Bladder microvascular endothelial cell (primary cell): Measurements from ENCODE around the gene TEX35. TPM values are rescaled to one million over a fixed set of nuclear protein-coding genes. Genes with fewer than 3 reads are reported as not detected.

Experiments used
- total RNA-seq: library from RNA; depleted of rRNA; stranded (reverse); fragments of >200 nt; gene quantifications from 2 replicates; pipeline ENCODE4 v1.2.3, GENCODE V29; 2014

TEX35 gene
- total RNA-seq: not detected in 2 replicates

DNA sequence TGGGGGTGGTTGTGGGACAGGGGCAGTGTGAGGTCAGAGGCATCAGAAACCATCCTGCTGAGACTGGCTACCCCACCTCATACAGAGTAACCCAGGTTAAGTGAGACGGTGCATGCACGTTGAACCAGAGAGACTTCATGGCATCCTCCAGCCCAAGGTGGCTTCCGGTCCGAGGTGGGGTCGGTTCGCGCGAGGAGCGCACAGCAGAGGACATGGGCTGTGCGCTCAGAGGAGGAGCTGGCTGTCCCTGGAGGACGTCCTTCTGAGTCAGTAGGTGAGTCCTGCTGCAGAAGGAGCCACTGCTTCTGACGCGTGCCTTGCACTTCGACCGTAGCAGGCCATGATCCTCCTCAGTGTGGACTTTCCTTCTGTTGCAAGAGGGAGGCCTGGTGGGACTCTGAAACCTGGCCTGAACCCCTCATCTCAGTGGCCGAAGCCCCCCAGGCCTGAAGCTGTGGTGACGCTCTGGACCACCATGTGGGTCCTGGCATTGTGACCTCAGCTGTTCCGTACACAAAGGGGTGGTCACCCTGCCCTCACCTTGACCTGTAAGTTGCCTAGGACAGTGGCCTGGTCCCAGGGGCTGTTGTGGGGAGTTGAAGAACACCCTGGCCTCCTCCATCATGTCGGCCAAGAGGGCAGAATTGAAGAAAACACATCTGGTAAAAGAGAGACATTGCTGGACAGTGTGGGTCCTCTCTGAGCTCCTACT lies at the start of gene TEX35:
Gene TEX35, plus strand, starts transcription at position 544 of the 712 bp plus-strand sequence. Its CDS starts 80 bp downstream, at position 624.

DNA sequence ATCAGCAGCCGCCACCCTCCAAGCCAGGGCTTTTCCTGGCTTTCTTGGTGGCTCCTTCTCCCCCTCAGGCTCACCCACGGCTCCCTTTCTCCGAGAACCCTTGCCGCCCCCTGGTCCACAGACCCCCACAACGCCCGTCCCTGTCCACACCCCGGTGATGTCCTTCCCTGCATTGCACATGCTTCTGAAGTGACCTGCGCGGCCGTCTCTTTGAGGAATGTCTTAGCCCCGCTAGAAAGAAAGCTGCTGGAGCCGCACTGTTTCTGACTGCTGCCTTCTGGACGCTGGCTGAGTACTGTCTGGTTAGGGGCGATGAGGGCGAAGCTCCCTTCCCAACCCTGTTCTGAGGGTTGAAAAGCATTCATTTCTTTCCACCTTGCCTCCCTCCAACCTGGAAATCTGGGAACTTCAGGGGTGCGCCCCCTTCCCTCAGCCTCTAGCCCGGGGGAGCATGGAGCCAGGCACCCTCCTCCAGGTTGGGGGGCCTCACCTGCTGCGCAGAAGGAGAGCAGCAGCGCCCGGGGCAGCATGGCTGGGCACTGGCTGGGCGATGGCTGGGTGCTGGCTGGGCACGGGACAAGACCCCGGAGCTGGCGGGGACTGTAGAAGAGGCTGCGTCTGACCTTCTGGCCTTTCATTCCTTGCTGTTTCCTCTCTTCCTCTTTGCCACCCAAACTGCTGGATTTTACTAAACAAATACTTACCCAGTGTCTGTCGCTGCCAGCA lies 16.3 kb upstream of the TEX35 start, which contains the start of gene CLEC20A:
Gene CLEC20A, minus strand, starts transcription at position 555 of the 726 bp plus-strand sequence. Its CDS starts 25 bp downstream, at position 530.

Other genes with a start within 250 kb of the TEX35 start
- not detected in 2 replicates for gene CLEC20A, start 16.1 kb upstream of the TEX35 start, total RNA-seq
- gene RALGPS2, start 212.1 kb downstream of the TEX35 start, total RNA-seq: 22.8 and 37.0 TPM in 2 replicates